Left lobe of liver (tissue), 2 donors: Measurements from ENCODE around the gene AMOT. TPM values are rescaled to one million over a fixed set of nuclear protein-coding genes. Genes with fewer than 3 reads are reported as not detected.

Source experiments
- ATAC-seq: fragments of 200-7000 bp; cut with Tn5 transposase; one replicate; pipeline ENCODE4 v1.9.1; 2020; ENCODE audit warnings: mild to moderate bottlenecking, moderate library complexity
- DNase-seq: peaks from one replicate; pipeline ENCODE4 v3.0.0-alpha.2; 2020; ENCODE audit warnings: low spot score
- total RNA-seq: library from RNA; stranded (reverse); gene quantifications from one replicate; pipeline ENCODE4 v1.2.1, GENCODE V29; 2021
- donor health status: DM: no; HTN: no; CAD: no; lungs with moderate emphysema.
- donor health status: DM: no; HTN: yes; CAD: no.

The AMOT gene
- total RNA-seq, 1 donor from 2014 or later = 7.4 TPM

DNA sequence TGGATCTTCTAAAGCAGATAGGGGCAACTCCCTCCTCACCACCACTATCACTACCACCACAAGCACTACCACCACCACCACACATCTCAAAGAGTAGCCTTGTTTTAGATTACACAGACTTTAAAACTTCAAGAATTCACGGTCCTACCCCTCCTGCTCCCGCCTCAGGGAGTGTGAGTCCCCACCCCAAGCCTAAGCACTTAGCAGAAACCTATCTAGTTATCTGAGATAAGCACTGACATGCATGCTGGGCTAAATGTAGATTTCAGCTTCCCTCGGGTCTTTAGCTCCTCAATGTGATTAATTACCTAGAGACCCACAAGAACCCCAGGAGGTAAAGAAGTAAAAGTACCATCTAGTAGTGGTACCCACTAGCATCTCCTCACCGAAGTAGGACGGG, 775 bp downstream of the AMOT start:
- ATAC-seq = no peak
- DNase-seq = no peak

DNA sequence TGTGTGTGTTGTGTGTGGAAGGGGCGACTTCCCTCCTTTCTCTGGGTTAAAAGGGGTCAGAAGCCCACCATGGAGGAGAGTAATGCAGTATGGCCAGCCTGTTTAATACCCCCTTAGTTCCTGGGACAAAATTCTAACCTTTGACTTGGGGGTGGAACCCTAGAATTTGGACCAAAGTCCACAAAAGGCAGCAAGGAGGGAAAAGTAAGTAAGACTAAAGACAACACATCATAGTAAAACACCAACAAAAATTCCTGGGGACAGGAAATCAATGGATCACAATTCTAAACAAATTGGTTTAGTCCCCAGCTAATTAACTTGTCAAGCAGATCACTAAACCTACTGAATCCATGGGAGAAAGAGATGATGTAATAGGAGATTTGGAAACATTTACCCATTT, 3.1 kb downstream of the AMOT start:
- ATAC-seq = no peak
- no peak for DNase-seq

DNA sequence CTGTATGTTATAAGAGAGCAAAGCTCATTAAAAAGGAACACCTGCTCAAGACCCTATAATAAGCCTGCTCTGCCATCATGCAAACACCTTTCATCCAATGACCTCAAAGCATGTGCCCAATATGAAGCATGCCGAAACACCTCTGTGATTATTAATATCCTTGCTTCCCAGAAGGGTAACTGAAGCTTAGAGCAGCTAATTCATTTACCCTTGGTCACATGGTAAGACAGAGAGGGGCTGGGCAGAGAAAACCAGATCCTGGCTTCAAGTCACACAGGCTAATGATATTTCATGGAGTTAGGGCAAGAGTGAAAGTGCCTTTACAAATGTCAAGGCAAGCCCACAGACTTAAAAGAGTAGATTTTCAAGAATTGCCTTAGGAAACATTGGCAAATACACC, 5.6 kb downstream of the AMOT start:
- DNase-seq (no peak), ATAC-seq (no peak)

DNA sequence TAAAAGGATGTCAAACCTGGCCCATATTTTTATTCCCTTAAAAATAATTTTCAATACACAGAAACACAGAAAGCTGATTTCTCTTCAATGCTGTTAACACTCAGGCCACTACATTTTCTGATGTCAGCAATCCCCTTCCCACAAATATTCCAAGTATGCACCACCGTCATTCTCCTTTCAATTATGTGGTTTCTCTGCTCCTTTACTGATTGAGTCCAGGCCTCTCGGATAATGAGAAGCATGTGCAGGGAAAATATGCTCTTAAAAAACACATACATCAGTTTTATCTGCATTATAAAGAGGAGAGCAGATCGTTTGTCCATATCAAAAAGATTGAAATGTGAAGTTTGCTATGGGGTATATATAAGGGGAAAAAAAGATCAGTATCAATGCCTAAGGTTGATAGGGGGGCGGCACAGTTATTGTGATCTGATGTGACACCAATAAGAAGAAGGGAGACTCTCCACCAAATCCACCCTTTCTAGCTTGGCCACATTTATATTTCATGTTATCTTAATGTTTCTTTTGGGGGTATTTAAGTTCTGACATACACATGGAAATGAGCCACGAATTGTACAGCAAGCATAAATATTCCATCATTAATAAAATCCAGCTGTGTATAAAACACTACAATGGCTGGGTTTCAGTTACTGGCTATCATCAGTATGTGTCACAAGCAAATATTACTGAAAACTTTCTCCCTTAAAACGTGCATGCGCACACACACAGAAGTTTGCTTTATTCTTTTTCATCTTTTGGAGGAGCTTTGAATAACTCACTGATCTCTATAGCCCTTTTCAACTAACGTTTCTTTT, 6.4 kb downstream of the AMOT start:
- ATAC-seq (no peak), DNase-seq (no peak)

DNA sequence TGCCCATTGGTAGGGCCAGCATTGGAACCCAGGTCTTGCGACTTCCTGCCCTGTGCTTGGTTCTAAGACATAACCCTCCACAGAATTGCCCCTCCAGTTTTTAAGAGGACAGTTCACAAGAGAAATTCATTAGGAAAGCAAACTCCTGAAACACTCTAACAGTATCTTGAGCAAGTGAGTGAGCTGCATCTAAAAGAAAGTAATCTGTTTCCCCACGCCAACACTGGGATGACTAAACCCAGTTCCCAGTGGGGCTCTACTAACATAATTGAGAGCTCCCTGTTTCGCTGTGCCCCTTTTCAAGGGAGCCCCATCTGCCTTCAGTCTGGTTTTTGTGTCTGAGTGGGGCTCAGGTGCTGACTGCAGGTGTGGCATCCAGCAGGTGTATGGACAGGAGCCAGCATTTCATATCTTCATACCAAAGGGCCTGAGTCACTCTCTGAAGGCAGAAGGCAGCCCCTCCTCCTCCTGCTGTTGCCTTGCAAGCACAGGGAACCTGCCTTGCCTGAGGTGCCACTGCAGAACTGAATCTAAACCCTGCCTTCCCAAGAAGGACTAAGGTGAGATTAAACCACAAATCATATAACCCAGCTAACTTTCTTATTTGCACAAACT, 8.0 kb downstream of the AMOT start:
- ATAC-seq (no peak), DNase-seq (no peak)

DNA sequence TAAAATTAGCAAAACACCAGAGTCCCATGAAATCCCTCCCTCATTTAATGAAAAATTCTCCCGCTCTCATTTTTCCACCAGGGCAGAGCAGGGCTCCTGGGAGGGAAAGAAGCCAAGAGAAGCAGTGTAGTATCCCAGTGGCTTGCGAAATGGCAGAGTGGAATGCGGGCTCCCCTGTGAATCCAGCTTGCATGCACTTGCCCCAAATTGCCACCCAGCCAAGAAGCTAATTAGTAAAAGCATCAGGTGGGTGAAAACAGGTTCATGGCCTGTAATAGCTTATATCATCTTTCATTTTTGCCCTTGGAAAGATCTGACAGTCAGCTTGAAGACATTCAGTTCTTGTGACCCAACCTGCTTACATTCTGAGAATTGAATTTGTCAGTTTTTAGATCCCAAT, 10.1 kb downstream of the AMOT start:
- no peak for DNase-seq
- peak; percentile 72 for ATAC-seq

DNA sequence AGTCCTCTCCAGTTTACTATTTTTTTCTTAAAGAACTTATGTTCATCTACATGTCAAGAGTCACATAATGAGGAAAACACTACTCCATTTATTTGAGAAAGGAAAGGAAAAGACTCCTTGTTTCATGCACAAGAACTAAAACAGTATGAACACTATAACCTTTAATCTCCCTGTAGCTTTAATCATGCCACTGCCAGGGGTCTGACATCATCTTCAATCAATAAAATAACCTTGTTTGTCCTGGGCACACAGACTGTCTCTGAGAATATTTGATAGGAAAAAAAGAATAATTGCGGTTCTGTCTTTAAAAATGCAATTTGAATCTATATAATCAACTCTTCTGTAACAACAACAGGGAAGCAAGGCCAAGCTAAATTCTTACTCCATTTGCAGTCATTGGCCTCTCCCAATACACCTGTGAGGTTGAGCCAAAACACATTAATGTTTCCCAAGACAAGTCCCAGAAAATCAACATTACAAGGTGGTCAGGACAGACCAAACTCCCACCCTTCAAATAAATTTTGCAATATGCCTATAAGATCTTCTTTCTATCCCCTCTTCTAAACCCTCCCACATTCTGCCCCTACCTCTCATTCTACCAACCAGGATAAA, 13.2 kb downstream of the AMOT start:
- ATAC-seq = peak; percentile 84

DNA sequence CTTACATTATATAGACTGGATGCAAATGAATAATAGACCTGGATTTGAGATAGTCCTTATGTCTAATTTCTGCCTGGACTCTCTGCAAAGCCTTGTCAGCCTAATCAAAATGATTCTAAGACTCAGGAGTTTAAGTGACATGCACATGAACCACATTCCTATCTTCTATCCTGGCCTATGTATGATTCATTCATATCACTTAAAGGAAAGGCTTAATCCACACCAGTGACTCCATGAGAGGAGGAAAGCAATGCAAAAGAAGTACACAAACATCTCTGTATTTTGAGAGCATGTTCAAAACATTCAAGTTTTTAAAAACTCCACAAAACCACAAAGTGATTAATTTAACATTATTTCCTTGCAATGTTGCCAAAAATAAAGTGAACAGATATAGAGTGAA, 14.6 kb downstream of the AMOT start:
- DNase-seq (no peak), ATAC-seq (no peak)

More for the DNA sequence above, 13.2 kb downstream of the AMOT start:
- DNase-seq = no peak

DNA sequence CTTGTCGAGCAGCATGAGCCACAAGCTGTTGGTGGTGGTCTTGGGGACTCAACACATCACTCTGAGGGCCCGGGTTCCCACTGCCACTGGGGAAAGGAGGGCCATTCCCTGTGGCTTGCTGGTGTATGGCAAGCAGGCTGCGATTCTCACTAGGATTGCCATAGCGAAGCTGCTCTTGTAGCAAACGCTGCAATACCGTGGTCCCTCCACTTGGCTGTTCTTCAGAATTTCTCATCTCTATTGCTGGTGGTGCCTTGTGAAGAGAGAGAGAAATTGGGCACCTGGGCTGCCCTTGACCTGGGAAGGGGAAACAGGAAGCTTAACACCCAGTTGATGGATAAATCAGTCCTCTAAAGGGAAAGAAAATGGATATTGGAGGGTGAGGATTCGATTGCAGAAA, 17.7 kb downstream of the AMOT start:
- no peak for DNase-seq
- no peak for ATAC-seq

DNA sequence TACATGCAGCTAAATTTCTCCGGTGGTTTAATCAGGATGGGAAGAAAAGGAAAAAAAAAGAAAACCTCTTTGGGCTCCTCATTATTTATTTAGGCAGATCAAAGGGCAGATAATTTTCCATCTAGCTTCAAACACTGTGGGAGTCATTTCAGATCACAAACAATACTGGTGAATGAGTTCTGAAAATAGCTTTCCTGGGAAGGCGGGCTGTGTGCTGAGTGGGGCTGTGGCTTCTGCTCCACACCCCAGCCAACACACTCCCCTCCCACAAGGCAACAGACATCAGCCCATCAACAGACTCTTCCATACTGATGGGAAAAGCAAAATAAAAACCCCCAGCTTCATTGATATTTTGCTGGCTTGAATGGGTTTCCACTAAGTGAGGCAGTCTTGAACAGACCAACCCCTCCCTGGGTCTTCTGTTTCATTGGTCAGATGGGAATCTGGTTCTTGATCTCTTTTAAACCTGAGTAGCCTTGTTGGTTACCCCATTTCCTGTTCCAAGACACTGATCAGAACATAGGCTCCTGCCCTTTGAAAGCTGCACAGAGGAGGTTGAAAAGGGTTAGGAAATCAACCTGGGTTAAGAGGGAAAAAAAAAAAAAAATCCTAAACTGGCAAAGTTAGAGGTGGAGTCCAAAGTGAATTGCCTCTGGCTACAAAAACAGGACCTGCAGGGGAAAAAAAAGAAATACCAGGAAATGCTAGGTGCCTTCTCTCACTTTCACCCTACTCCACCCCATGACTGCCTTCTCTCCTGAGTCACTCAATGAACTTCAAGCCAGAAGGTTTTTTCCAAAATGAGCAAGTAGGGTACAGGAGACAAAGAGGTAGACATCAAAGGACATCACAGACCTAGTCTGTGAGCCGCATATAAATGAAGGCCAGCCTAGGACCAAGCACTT, 20.0 kb downstream of the AMOT start:
- ATAC-seq = peak; percentile 18
- no peak for DNase-seq

DNA sequence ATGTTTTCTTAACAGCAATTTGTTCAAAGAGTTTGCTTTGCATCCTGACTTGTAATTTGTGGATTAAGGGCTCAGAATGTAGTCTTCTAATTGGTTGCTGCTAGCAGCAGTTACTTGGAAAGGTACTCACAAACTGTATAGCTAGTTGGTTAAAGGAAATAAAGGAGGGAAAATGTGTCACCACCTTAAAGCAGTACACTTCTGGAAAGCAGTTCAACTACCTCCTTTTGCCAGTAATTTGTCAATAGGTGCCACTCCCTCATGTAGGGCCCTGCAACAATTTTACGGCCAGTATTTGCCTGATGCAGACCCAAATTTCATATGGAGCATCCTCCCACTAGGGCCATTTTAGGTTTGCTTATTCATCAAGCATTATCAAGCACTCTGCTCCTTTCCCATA, 20.8 kb downstream of the AMOT start:
- ATAC-seq (no peak), DNase-seq (no peak)

DNA sequence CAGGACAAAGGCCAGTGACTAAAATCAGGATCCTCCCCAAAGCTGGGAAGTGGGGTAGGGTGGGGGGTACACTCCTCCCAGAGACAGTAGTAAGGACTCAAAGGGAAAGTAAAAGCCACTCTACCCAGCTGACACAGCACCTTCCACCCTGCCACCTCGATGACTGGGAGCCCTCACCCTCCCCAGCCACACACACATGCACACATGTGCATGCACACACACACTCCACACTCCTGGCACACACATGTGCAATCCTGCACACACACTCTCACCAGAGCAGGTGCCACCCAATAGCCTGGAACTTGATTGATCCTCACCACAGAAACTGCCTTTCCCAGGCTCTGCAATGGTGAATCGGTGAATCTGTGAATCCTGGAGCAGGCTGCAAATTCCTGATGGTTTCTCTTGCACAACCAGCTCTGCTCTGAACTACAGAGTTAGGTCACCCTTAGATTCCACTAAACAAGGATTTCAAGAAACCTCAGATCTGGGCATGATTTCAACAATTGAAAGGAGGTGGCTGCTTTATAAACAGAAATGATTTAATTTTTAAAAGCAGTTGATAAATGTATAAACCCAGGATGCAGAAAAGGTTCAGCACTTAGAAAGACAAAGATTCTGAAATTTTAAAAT, 21.5 kb downstream of the AMOT start:
- DNase-seq = no peak
- ATAC-seq = peak; percentile 42

DNA sequence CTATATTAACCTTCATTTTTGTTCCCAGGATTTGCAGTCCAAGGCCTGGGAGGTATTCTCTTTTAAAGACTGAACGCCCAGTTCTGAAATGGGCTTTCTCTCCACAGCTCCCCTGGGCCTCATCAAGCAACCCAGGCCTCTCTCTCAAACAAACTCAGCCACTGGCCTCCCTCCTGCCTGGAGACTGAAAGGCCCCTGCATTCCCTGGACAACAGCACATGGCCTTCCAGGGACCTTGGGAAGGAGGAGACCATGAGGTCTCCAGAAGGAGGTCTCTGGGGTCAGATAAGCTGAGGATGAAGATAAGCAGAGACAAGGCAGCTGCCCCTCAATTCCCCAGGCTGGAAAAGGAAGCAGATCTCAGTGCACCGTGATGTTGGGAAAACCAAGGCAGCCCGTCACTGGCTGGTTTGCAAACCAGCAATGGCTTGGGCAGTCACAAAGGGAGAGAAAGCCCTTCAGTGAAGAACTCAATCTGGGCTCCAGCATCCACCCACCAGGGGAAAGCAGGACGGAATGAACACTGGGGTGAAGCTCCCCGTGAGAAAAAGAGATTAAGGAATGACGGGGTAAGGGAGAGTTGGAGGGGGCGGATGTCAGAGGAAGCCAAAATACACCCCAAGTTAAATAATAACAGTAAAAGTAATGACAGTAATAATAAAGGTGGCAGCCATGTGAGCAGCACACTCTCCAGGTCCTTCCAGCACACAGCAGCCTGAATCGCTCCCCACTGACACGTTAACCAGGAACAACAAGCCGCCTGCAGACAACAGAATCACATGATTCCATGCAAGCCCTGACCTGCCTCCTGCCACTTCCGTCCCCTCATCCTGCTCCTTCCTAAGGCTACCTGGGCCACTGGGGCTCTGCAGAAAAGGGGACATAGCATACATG, 22.3 kb downstream of the AMOT start:
- no peak for ATAC-seq
- no peak for DNase-seq

DNA sequence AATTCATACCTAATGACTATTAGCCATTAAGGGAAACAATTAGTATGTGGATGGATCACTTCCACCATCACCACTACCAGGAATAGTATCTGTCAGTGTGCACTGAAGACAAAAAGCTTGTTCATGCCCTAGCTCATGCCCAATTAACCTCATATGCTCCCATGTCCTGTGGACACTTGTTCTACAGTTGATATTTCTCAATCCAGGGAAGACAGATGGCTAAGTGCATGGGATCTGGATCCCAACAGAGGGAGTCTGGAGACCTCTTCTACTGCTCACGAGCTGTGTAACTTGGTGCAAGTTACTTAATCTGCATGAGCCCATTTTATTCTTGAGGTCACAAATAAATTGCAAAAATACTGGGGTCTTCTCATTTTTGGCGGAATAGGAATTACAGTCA, 23.7 kb downstream of the AMOT start:
- no peak for DNase-seq
- ATAC-seq = no peak

DNA sequence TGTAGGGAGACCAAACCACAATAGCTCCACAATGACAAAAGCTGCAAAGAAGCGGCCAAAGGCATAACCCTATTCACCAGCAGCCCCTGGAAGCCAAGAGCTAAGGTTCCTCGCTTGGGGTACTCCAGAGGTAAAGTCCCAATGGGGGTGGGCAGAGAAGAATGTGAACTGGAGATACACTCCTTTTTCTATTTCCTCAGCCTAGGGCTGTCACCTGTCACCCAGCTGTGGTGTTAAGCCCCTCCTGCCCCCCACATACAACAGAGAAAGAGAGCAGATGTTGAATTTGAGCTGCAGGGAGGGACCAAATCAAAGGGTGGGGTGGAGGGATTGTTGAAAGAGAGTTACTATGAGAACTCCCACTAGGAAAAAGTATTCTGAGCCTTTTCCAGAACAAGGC, 26.1 kb downstream of the AMOT start:
- ATAC-seq (no peak), DNase-seq (no peak)

DNA sequence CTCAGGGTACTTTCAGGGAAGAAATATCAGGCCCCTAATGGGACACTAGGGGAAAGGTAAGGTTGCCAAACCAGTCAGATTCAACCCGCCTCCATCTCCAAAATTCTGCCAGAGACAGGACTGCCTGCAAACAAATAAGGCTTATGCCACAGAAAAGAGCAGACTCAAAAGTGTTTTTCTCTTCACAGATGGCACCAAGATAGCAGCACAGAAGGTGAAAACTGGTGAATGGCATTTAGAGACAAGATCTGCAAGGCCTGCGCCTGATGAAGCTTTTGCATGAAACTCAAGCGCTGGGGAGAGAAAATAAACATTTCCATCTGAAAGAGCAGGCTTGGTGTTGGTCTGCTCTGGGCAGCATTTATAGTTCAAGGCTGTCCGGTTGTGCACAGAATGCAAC, 27.9 kb downstream of the AMOT start:
- no peak for ATAC-seq
- DNase-seq = no peak

DNA sequence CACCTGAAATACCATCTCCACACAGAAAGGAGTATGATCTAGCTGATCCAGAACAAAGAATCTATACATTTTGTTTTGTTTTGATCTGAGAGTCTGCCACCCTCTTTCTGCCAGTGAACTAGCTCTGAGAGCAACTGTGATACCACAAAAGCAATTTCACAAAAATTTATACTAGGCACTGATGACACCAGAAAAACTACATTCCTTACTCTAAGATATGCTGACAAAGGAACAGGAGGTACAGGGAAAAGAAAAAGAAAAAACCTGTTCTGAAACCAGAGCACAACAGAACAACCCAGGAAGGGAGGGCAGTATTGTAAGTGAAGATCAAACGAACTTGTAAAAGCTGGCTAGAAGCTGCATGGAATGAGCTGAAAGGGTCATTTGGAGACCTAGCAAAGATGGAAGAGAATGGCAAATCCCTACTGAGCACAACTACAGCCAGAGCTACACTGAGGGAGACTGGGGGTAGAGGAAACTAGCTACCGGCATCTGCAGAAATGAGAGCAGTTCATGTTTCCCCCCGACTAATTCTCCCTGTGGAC, 31.9 kb downstream of the AMOT start:
- DNase-seq (no peak), ATAC-seq (no peak)

DNA sequence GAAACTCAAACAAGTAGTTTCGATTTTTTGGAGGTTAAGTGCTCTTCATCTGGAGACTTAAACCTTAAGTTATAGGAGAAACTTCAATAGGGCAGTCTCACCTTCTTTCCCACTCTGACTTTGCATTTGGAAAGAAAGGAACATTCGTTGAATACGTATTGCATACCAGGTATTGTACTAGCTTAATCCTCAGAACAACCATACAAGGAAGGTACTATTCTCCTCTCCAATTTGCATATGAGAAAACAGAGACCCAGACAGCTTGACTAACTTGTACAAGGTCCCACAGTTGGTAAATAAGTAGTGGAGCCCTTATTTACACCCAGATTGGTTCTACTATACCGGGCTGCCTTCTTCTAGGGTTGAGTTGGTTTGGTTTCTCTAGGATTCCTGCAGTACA, 32.6 kb downstream of the AMOT start:
- ATAC-seq (no peak), DNase-seq (no peak)

DNA sequence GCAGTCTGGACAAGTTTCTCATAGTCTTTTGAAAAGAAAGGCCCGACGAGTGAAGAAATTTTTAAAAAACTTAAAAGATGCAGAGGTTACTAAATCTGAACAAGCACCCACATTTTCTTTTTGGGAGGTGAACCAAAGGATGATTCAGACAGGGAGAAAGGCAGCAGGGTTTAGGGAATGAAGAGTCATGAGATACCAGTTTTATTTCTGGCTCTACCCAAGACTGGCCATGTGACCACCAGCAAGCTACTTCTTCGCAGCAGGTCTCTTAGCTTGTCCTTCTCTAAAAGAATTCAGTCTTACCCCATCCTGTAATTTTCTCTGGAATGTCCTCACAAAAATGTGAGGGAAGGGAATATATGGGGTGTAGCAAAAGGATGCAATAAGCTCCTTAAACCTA, 37.6 kb downstream of the AMOT start:
- ATAC-seq = no peak
- no peak for DNase-seq

DNA sequence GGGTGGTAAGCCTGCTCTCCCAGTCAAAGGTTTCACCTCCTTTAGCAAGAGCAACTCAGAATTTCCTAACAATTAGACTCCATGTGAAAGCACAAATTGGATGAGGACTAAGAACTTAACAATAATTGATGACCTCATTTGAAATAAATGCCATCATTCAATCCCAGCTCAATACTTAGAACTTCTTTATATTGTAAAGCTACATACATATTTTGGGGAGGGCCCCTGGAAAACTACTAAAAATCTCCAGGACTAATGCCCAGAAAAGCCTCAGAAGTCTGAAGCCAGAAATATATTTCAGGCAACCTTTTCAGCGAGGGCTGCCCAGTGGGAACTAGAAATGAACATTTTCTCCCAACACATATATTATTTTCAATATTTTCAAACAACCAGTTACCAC, 38.1 kb downstream of the AMOT start:
- ATAC-seq (no peak), DNase-seq (no peak)
